Cardiac muscle cell (in vitro differentiated cells and primary cell): Measurements from ENCODE around the gene PCNA. TPM values are rescaled to one million over a fixed set of nuclear protein-coding genes. Genes with fewer than 3 reads are reported as not detected.

ENCODE experiments used
- DNase-seq, 2 donors: peaks; one replicate each; pipeline versions ENCODE4 v3.0.0 to v3.0.0-alpha.2; 2010 to 2017; ENCODE audit warnings: low read depth in 1 of 2, low spot score in 1 of 2
- H3K27ac ChIP-seq: fragments of 200-600 bp; sonication (generic); 2 replicates; pipeline ENCODE4 v1.5.1; 2016
- H3K27me3 ChIP-seq: fragments of 200-600 bp; sonication (generic); 2 replicates; pipeline ENCODE4 v1.6.0; 2016; ENCODE audit warnings: control low read depth
- H3K36me3 ChIP-seq: fragments of 200-600 bp; sonication (generic); 2 replicates; pipeline ENCODE4 v1.5.1; 2016; ENCODE audit warnings: control low read depth
- H3K4me1 ChIP-seq: fragments of 200-600 bp; sonication (generic); 2 replicates; pipeline ENCODE4 v1.8.1; 2017; ENCODE audit warnings: low read depth, mild to moderate bottlenecking, mixed run types
- H3K4me3 ChIP-seq: fragments of 200-600 bp; sonication (generic); 2 replicates; pipeline ENCODE4 v1.5.1; 2016; ENCODE audit warnings: mild to moderate bottlenecking
- H3K9me3 ChIP-seq: fragments of 200-600 bp; sonication (generic); 2 replicates; pipeline ENCODE4 v1.5.1; 2017; ENCODE audit warnings: low read depth, mild to moderate bottlenecking, control low read depth
- polyA plus RNA-seq: library from polyadenylated mRNA; unstranded; fragments of >200 nt; fragmentation: Nextera tagmentation; extraction: Ambion mirVana; gene quantifications from 2 replicates; pipeline ENCODE4 v1.2.1, GENCODE V29; 2016
- total RNA-seq: library from RNA; depleted of rRNA; stranded (reverse); fragments of >200 nt; gene quantifications from 2 replicates; pipeline ENCODE4 v1.2.3, GENCODE V29; 2016
- TF ChIP-seq, protein P1 (sequence below): IDR thresholded peaks from 2 replicates; pipeline ENCODE4 v1.5.1; 2012; ENCODE audit warnings: low read depth, mild to moderate bottlenecking, low read length

PCNA gene
- total and polyA plus RNA-seq, 2 experiments from 2014 or later = 46.6 to 81.2 TPM

DNA sequence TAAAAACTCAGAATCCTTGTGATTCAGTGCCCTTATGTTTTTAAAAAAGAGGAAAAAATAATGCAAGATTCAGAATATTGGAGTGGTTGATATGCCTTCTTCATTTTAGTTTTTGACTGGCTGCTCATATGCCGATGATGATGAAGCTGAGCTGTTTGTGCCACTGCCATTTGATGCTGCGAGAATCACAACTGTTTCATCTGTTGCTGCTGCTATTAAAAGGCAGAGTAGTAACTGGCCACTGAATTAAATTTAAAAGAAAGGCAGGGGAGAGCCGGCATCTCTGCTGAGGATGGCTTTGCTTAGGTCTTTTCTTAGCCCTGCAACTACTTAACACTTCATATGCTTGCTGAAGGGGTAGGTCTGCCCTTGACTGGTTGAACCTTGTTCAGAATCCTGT is 40.2 kb upstream of the PCNA start:
- no peaks in the 10 kb centered on the region for H3K9me3 ChIP-seq
- no peaks in the 10 kb centered on the region for H3K36me3 ChIP-seq
- no peak overlapping the region for H3K4me3 ChIP-seq
- no peaks in the 10 kb centered on the region for H3K27me3 ChIP-seq
- DNase-seq = no peak
- TF ChIP-seq, protein P1, sequence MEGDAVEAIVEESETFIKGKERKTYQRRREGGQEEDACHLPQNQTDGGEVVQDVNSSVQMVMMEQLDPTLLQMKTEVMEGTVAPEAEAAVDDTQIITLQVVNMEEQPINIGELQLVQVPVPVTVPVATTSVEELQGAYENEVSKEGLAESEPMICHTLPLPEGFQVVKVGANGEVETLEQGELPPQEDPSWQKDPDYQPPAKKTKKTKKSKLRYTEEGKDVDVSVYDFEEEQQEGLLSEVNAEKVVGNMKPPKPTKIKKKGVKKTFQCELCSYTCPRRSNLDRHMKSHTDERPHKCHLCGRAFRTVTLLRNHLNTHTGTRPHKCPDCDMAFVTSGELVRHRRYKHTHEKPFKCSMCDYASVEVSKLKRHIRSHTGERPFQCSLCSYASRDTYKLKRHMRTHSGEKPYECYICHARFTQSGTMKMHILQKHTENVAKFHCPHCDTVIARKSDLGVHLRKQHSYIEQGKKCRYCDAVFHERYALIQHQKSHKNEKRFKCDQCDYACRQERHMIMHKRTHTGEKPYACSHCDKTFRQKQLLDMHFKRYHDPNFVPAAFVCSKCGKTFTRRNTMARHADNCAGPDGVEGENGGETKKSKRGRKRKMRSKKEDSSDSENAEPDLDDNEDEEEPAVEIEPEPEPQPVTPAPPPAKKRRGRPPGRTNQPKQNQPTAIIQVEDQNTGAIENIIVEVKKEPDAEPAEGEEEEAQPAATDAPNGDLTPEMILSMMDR = no peak
- H3K4me1 ChIP-seq = no peaks in the 10 kb centered on the region
- H3K27ac ChIP-seq = no peak overlapping the region

DNA sequence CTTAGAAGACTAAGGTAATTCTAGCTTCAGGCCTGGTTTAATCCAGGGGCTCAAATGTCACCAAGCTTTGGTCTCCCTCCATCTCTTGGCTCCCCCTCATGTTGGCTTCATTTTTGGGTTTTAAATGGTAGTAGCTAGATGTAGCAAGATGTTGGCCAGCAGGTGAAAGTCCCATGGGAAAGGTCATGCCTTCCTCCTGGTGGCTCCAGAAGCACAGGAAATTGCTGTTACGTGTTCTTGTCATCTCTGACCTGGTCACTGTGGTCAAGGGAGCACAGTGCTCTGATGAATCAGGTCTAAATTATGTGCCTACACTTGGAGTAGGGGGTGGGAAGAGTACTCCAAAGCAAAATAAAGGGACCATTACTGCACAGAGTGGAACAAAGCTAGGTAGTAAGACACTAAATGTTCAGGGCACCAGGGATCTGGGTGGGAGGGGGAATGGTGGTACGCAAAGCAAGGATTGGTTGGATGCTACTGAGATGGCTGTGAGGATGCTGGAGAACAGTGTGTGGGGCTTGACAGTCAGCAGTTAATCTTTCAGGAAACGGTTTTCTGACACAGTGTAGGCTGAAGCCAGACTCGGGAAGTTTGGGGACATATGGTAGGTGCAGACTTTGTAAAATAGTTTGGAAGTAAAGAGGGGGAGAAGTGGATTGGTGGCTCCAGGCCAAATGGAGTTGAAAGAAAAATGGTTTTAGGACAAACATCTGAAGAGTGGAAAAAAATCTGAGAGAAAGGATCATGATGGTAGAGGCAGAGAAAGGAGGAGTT is 37.1 kb upstream of the PCNA start:
- peak in 1 of 2 donors; percentile 35 for DNase-seq
- TF ChIP-seq, protein P1 = no peak
- no peak overlapping the region for H3K4me3 ChIP-seq
- H3K36me3 ChIP-seq = no peaks in the 10 kb centered on the region
- H3K27ac ChIP-seq = no peak overlapping the region
- H3K4me1 ChIP-seq = no peaks in the 10 kb centered on the region
- H3K9me3 ChIP-seq = no peaks in the 10 kb centered on the region
- H3K27me3 ChIP-seq = no peaks in the 10 kb centered on the region

DNA sequence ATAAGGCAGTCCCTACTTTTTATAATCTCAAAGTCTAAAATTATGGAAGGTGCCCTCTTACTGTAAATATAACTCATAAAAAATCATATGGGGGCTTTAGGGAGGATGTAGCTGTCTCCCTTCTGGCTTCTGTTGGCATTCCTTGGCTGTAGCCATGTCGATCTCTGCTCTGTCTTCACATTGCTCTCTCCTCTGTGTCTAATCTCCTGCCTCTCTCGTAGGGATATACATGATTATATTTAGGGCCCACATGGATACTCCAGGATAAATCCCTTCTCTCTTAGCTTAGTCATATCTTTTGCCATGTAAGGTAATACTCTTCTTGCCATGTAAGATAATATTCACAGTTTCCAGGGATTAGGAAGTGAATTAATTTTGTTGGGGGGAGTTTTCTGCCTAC is 35.6 kb upstream of the PCNA start:
- no peaks in the 10 kb centered on the region for H3K4me1 ChIP-seq
- H3K4me3 ChIP-seq = no peak overlapping the region
- H3K36me3 ChIP-seq = no peaks in the 10 kb centered on the region
- H3K27me3 ChIP-seq = no peaks in the 10 kb centered on the region
- TF ChIP-seq, protein P1 = no peak
- H3K27ac ChIP-seq = peak overlapping the region; percentile 35
- H3K9me3 ChIP-seq = no peaks in the 10 kb centered on the region
- no peak for DNase-seq

DNA sequence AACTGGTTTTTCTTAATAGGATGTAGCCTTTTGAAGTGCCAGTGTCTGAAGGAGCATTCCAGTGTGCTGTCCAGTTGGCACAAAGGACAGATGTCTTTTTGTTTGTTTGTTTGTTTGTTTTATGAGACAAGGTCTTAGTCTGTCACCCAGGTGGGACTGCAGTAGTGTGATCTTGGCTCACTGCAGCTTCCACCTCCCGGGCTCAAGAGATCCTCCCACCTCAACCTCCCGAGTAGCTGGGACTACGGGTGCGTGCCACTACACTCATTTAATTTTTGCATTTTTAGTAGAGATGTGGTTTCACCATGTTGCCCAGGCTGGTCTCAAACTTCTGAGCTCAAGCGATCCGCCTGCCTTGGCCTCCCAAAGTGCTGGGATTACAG is 34.8 kb upstream of the PCNA start:
- no peak for DNase-seq
- no peaks in the 10 kb centered on the region for H3K27me3 ChIP-seq
- no peaks in the 10 kb centered on the region for H3K4me1 ChIP-seq
- no peak overlapping the region for H3K4me3 ChIP-seq
- no peak overlapping the region for H3K27ac ChIP-seq
- H3K9me3 ChIP-seq = no peaks in the 10 kb centered on the region
- H3K36me3 ChIP-seq = no peaks in the 10 kb centered on the region
- TF ChIP-seq, protein P1 = no peak

DNA sequence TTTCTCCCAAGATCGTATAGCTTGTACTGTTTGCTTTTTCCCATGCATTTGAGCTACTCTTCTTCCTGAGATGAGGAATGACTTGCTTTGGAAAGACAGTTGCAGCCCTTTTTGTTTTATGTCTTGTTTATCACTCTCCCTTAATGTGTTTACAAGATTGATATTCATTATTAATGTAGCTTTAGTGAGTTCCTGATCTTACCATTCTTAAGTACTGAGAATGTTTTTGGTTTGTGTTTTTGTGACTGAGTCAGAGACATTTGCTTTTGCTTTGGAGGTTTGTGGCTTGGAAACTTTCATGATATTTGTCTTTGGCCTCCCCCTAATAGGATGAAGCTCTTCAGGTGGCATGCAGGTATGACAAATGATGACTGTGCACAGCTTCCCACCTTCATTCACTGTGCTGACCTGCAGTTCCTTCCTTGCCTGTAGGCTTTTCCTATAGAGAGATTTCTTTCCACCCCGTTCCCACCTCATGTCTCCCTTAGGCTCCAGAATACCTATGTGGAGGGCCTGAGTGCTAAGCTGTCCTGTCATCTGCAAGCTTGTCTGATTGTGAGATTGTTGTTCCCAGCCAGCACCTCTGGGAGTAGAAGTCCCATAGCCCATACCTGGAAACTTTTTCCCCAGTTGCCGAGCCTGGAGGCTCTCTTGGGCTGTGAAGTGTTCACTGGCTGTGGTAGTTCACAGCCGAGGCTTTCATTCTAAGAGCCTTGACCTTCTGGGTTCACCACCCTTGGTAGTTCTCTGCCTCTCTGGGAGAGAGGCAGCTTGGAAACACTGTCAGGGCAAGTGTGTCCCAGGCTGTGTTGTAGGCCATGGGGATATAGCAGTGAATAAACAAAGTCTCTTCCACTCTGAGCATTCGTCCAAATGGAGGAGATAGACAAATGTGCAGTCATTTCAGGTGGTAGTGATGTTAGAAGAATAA is 34.1 kb upstream of the PCNA start:
- Histone ChIP-seq H3K4me3 (no peak overlapping the region), H3K27ac (no peak overlapping the region), H3K9me3 (no peaks in the 10 kb centered on the region), H3K27me3 (no peaks in the 10 kb centered on the region), H3K36me3 (no peaks in the 10 kb centered on the region), H3K4me1 (no peaks in the 10 kb centered on the region)
- no peak for DNase-seq
- TF ChIP-seq, protein P1 = no peak
